Stimulated activated CD4-positive, alpha-beta T cell treated with anti-CD3 and anti-CD28 coated beads, Interleukin-4, amount 100 ng/mL, for 48 hours (primary cell): ENCODE measurements around the gene GUCA1A.
"Not testable (repeated sequence)": the region's sequence is repeated elsewhere in the genome, so short reads cannot be mapped to it uniquely, and the experiment has no call there.

ENCODE experiments used
- DNase-seq, 2 donors: peaks; one replicate each; pipeline ENCODE4 v3.0.0-alpha.2; 2020; ENCODE audit warnings: low read depth in 2 of 2

The GUCA1A gene

GRCh38 chr6:42210551-42210950 is 37.4 kb downstream of the GUCA1A start:
- no peak for DNase-seq

DNA sequence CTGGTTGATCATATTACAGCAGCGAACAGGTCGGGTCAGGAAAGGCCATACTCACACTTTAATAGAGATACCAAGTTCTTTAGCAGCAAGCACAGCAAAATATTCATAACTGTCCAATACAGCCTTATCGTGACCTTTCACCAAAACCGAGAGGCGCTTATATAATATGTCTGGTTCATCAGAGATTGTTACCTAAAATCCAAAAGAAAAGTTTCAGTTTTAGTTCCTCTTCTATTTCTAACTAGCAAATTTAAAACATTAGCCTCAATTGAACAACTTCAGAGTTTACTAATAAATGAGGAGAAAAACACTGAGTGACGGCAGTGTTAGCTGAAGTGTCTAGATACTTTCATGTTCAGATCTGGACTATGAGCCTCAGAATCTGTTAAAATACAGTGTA is 38.6 kb downstream of the GUCA1A start:
- no peak for DNase-seq

- DNase-seq = no peak
Observed at GRCh38 chr6:42212442-42212841, 39.3 kb downstream of the GUCA1A start.

- DNase-seq = not testable (repeated sequence)
Observed at GRCh38 chr6:42216495-42216894, 43.3 kb downstream of the GUCA1A start.

GRCh38 chr6:42217157-42217518 is 44.0 kb downstream of the GUCA1A start:
- DNase-seq = no peak

DNA sequence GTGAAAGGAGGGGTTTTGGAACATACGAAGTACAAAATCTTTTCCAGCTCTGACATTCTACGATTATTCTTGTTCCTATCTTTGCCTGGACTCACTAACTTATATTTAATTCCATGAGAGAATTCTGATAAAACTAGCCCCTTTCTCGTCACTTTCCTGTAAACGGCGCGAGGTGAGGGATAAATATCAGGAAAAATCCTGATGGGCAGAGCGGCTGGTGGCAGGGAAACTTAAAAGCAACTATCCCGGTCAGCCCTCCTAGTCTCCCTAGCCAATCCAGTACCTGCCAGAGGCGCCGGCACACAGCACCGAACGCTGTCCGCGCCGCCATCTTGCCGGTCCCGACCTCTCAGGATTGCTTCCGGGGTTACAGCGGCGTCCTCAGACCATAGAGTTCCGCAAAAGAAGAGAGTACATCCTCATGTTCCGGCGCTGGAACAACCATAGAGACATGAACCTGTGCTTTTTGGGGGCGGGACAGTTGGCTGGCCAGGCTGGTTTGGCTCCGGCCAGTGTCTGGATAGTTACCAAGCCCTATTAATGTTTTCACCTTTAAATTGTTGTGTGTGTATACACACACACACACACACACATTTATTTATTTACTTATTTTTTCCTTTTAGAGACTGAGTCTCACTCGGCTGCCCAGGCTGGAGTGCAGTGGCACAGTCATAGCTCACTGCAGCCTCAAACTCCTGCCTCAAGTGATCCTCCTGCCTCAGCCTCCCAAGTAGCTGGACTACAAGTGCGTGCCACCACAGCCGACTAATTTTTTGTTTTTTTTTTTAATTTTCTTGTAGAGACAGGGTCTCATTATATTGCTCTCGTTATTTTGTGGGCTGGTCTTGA is 44.6 kb downstream of the GUCA1A start, which contains the start of gene MRPS10:
Gene MRPS10 (minus strand): TSS at position 343 of the 849 bp plus-strand sequence. CDS start 12 bp downstream, at position 331.
- DNase-seq = peak; percentile 82 to 87

- no peak for DNase-seq
Observed at GRCh38 chr6:42220807-42221206, 47.6 kb downstream of the GUCA1A start.

DNA sequence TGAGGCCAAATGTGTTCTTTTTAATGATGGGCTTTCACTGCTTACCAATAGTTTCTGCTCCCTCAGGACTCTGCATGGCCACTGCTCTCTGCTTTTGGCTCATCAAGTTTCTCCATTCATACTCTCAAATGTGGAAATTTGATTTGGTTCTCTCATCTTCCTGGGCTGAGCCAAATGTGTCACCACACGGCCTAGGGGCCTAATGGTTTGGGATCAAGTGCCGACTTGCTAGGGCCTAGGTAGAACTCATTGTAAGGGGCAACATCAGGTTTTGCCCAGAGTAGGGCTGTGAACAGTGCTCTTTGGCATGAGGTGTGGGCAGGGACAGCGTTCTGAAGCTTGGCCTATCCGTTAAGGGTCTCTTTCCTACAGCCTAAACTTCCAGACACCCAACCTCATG is 48.4 kb downstream of the GUCA1A start:
- no peak for DNase-seq

DNA sequence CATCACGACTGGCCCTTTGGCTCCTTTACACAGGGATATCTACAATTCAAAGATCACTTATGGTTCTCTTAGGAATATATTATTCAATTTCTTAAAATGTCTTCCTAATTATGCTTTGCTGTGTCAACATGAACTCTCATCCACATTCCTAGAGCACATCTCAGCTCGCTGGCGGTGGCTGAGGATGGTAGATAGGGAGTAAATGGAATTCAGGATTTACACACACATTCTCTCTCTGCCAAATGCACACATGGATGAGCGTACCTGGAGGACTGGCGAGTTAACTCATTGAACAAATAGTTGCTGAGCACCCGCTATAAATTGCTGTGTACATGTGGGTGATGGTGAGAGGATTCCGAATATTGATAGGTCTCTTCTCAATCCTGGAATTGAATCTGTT is 49.3 kb downstream of the GUCA1A start:
- no peak for DNase-seq

GRCh38 chr6:42224222-42225028 is 51.3 kb downstream of the GUCA1A start:
- DNase-seq = no peak

DNA sequence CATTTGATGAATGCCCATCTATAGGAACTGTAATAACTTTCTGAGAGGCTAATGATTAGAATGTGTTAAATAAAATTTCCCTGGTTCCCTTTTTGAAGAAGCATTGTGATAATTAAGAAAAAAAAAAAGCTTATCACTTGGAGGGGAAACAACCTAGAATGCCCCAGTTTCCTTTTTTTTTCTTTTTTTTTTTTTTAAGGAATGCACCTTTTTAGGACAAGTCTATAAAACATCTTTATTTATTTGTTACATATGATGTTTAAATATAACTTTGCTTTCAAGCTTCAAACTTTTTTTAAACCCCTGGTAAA is 51.8 kb downstream of the GUCA1A start:
- DNase-seq = no peak

GRCh38 chr6:42225419-42225818 is 52.3 kb downstream of the GUCA1A start:
- DNase-seq = no peak

- DNase-seq = no peak
Observed at GRCh38 chr6:42226161-42226611, 53.0 kb downstream of the GUCA1A start.

- no peak for DNase-seq
Observed at GRCh38 chr6:42226645-42227143, 53.5 kb downstream of the GUCA1A start.

DNA sequence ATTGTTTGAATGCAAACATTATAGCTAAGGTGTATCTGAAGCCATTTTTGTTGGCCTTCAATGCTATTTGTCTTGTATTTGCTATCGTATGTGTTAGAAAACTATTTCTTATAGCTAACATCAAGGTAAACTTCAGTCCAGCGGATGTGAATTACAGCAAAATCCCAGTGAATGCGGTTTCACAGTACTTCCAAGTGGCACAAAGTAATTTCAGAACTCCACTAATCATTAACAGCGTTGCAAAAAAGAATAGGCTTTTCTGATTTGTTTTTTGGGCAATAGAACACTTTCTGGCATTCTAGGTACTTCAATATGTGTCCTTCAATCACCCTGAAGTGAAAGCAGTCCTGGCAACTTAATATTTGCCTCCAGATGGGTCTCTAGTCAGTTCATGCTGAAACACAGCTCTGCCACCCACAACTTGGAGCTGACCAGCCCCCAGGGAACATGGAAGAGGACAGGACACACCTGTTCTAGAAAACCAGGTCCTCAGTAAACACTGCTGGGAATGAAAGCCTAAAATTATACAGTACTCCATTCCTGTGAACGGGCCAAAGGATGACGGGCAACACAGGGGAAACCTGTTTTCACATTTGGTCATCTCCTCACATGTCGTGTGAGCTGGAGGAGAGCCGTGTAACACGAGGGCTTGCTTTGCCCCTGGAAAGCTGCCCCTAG is 54.1 kb downstream of the GUCA1A start:
- DNase-seq = no peak

DNA sequence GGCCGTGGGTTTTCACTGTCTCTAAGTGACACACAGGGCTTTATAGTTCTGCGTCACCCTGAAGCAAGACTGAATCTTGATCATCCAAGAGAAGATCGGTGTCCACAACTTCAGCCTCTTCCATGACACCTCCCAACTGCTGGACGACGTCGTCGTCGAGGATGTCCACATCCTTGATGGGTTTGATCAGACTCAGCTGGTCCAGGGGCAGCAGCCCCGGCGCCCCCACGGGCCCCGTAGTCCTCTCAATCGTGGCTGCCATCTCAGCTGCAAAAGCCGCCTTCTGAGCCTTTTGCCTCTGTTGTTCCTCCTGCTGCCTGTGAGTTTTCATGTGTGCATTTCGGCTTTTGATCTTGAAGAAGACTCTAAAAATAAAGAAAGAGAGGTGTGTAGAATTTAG is 55.1 kb downstream of the GUCA1A start:
- no peak for DNase-seq
